Measurements from ENCODE around the gene EEF1AKMT4.
A peak's percentile ranks its signal among the peaks of the same experiment; 100 is the strongest.
"Not testable (repeated sequence)": the region's sequence is repeated elsewhere in the genome, so short reads cannot be mapped to it uniquely, and the experiment has no call there.

EEF1AKMT4 gene

DNA sequence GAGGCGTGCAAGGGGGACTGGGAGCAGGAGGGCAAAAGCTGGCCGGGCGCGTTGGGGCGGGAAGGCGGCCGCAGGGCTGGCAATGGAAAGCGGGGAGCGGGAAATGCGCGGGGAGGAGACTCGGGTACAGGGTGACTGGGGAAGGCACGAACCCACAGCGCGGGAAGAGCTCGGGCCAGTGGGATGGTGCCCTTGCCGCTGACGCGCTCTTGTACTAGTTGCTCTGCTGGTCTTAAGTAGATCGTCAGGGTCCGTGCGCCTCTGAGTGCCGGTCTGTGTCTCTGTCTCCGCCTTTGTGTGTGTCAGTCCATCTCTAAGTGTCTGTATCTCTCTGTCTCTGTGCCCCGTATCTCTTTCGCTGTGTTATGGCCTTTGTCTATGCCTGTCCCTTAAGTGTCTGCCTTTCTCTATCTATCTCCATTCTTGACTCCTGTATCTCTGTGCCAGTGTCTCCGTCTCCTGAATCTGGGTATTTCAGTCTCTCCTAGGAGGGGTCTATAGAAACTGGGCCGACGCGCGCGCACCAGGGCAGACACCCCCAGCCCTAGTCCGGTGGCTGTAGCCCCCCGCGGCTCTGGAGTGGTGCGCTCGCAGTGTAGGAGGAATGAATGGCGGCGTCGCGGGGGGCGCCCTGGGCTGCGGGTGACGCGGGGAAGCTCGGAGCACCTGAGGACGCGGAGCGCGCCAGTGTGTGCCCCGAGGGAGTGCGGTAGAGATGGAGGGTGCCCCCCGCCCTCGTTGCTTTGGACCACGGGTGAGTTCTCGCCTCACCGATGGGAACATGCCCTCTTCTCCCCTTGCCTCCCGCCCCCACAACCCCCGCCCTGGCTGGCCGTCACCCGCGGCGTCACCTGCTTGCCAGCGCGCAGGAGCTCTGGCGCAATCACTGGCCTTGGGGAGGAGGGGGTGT, 12.6 kb downstream of the EEF1AKMT4 start:
- Histone ChIP-seq H3K9me3 (ENCODE audit: insufficient read depth, low read depth, low read length) (no peaks in the 10 kb centered on the region), H3K4me1 (ENCODE audit: insufficient read depth, low read length) (no peaks in the 10 kb centered on the region), H3K27ac (ENCODE audit: low read depth, low read length) (no peak overlapping the region), H3K36me3 (ENCODE audit: insufficient read depth, low read length) (no peaks in the 10 kb centered on the region), H3K27me3 (ENCODE audit: insufficient read depth, low read length) (peaks cover 68% of the 10 kb centered on the region), H3K9ac (ENCODE audit: low read depth, low read length) (peak overlapping the region; percentile 19; the same call in 1 of the 2 replicates), H3K4me3 (ENCODE audit: low read length) (peak overlapping the region; percentile 70)
- 1% methylated on average over 66 of the region's 66 CpGs for WGBS

DNA sequence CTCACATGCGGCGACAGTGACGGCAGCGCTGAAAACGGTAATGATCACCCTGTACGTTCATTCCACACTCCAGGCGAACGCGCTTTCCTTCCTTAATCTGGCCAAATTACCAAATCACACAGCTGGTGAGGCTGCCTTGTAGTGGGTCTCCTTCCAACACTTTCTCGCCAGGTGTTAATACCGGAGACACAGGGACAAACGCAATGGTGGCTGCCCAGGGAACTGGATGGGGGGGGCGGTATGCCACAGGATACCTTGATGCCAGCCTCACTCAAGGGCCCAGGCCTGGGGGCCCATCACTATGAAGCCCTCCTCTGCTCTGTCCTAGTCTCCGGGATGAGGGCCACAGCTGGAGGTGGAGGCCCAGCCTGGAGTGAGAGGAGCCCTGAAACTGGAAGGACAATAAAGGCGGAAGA, 13.3 kb downstream of the EEF1AKMT4 start:
- Histone ChIP-seq H3K9ac (ENCODE audit: low read depth, low read length) (no peak overlapping the region), H3K27ac (ENCODE audit: low read depth, low read length) (no peak overlapping the region), H3K4me3 (ENCODE audit: low read length) (peak overlapping the region; percentile 70), H3K36me3 (ENCODE audit: insufficient read depth, low read length) (no peaks in the 10 kb centered on the region), H3K4me1 (ENCODE audit: insufficient read depth, low read length) (no peaks in the 10 kb centered on the region), H3K27me3 (ENCODE audit: insufficient read depth, low read length) (peaks cover 67% of the 10 kb centered on the region), H3K9me3 (ENCODE audit: insufficient read depth, low read depth, low read length) (no peaks in the 10 kb centered on the region)
- WGBS: 23% methylated on average over 15 of the region's 15 CpGs

DNA sequence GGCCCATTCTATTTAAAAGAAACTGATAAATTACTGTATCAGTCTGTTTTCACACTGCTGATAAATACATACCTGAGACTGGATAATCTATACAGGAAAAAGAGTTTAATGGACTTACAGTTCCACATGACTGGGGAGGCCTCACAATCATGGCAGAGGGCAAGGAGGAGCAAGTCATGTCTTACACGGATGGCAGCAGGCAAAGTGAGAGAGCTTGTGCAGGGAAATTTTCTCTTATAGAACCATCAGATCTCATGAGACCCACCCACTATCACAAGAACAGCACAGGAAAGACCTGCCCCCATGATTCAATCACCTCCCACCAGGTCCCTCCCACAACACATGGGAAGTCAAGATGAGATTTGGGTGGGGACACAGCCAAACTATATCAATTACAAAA, 17.8 kb downstream of the EEF1AKMT4 start:
- 73% methylated on average over 1 of the region's 1 CpG for WGBS
- not testable (repeated sequence) for H3K36me3 ChIP-seq (ENCODE audit: insufficient read depth, low read length); H3K9ac ChIP-seq (ENCODE audit: low read depth, low read length); H3K4me3 ChIP-seq (ENCODE audit: low read length); H3K9me3 ChIP-seq (ENCODE audit: insufficient read depth, low read depth, low read length); H3K27ac ChIP-seq (ENCODE audit: low read depth, low read length); H3K4me1 ChIP-seq (ENCODE audit: insufficient read depth, low read length)
- peaks cover 30% of the 10 kb centered on the region for H3K27me3 ChIP-seq (ENCODE audit: insufficient read depth, low read length)

DNA sequence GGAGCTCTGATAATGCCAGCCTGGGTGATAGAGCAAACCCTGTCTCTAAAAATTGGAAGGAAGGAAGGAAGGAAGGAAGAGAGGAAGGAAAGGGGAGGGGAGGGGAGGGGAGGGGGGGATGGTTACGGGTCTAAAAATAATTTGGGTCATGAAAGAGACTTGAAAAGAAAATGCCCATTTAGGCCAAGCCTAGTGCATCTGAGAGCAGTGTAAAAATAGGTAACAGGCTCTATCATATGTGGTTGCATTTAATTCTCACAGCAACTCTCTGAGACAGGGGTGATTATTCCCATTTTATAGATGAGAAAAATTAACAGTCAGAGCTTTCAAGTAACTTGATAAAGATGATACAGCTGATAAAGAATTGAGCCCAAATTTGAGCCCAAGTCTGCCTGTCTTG, 22.8 kb downstream of the EEF1AKMT4 start:
- no peak overlapping the region for H3K9ac ChIP-seq (ENCODE audit: low read depth, low read length)
- 74% methylated on average over 1 of the region's 1 CpG for WGBS
- H3K4me3 ChIP-seq (ENCODE audit: low read length): no peak overlapping the region
- H3K36me3 ChIP-seq (ENCODE audit: insufficient read depth, low read length): no peaks in the 10 kb centered on the region
- peaks cover 3% of the 10 kb centered on the region; the same call in 1 of the 2 replicates for H3K4me1 ChIP-seq (ENCODE audit: insufficient read depth, low read length)
- H3K27me3 ChIP-seq (ENCODE audit: insufficient read depth, low read length): peaks cover 29% of the 10 kb centered on the region
- no peak overlapping the region for H3K27ac ChIP-seq (ENCODE audit: low read depth, low read length)
- H3K9me3 ChIP-seq (ENCODE audit: insufficient read depth, low read depth, low read length): no peaks in the 10 kb centered on the region

DNA sequence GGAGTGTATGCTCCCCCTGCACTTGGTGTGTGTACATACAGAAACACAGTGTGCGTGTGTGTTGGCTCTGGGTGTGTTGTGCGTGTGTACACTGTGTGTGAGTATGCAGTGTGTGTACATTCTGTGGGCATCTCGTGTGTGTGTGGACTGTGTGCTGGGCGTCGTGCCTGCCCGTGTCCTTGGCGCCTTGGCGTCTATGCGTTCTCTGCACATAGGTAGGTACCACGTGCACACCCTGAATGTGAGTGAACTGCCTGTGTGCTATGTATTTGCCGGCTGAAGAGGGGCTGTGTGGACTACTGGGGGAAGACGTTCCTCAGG, 25.9 kb downstream of the EEF1AKMT4 start:
- no peak overlapping the region for H3K27ac ChIP-seq (ENCODE audit: low read depth, low read length)
- peak overlapping the region; percentile 45 for H3K4me3 ChIP-seq (ENCODE audit: low read length)
- WGBS: 81% methylated on average over 12 of the region's 12 CpGs

DNA sequence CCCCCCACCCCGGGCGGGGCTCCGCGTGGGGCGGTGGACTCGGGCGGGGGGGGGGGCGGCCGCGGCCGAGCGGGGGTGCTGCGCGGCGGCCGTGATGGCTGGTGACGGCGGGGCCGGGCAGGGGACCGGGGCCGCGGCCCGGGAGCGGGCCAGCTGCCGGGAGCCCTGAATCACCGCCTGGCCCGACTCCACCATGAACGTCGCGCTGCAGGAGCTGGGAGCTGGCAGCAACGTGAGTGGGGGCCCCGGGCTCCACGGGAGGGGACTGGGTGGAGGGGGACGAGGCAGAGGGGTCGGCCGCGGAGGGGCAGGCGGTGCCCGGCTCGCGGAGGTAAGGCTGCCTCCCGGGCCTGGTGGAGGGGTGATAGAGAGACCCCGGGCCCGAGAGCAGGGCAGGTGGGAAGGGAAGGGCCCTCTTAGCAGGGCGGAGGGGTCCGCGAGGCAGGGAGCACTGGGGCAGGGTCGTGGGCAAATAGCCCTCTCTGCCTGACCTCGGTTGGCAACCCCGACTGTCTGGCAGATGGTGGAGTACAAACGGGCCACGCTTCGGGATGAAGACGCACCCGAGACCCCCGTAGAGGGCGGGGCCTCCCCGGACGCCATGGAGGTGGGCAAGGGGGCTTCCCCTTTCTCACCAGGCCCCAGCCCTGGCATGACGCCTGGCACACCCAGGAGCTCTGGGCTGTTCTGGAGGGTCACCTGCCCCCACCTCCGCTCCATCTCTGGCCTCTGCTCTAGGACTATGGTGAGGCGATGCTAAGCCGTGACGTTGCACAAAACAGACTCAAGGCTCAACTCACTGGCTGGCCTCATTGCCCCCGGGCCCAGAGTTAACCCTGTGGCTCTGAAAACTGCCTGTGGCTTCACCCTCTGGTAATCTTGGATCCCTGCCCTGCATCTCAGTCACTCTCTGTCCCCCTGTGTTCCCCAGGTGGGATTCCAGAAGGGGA, 26.8 kb downstream of the EEF1AKMT4 start, which contains the start of gene ECE2:
TSS of gene ECE2 (plus strand) at position 62 of the 950 bp plus-strand sequence. CDS start at position 194, 132 bp downstream.
- no peak within 1 kb of the TSS for H3K9ac ChIP-seq (ENCODE audit: low read depth, low read length)

More for the DNA sequence above, 25.9 kb downstream of the EEF1AKMT4 start:
- no peaks in the 10 kb centered on the region for H3K9me3 ChIP-seq (ENCODE audit: insufficient read depth, low read depth, low read length)
- H3K36me3 ChIP-seq (ENCODE audit: insufficient read depth, low read length): no peaks in the 10 kb centered on the region
- H3K27me3 ChIP-seq (ENCODE audit: insufficient read depth, low read length): peaks cover 42% of the 10 kb centered on the region
- H3K9ac ChIP-seq (ENCODE audit: low read depth, low read length): no peak overlapping the region
- H3K4me1 ChIP-seq (ENCODE audit: insufficient read depth, low read length): peaks cover 3% of the 10 kb centered on the region; the same call in 1 of the 2 replicates

DNA sequence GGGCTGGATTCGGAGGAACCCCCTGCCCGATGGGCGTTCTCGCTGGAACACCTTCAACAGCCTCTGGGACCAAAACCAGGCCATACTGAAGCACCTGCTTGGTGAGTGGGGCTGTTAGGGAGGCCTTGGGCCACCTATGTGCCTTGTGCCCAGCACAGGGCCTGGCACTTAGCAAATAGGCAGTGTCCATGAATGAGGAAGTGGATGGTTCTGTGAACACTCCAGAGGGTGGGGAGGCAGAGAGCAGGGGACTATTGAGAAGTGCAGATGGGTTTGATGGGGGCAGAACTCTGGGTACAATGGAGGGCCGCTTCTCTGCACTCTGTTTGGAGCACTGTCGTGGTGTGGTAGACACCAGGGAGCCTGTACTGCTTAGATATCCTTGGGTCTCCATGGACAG, 27.9 kb downstream of the EEF1AKMT4 start:
- Histone ChIP-seq H3K4me1 (ENCODE audit: insufficient read depth, low read length) (peaks cover 3% of the 10 kb centered on the region; the same call in 1 of the 2 replicates), H3K9ac (ENCODE audit: low read depth, low read length) (no peak overlapping the region), H3K27me3 (ENCODE audit: insufficient read depth, low read length) (peaks cover 42% of the 10 kb centered on the region), H3K27ac (ENCODE audit: low read depth, low read length) (no peak overlapping the region), H3K4me3 (ENCODE audit: low read length) (no peak overlapping the region), H3K36me3 (ENCODE audit: insufficient read depth, low read length) (no peaks in the 10 kb centered on the region), H3K9me3 (ENCODE audit: insufficient read depth, low read depth, low read length) (no peaks in the 10 kb centered on the region)
- WGBS: 95% methylated on average over 6 of the region's 6 CpGs

More for the DNA sequence above, 26.8 kb downstream of the EEF1AKMT4 start, which contains the start of gene ECE2:
- H3K36me3 ChIP-seq (ENCODE audit: insufficient read depth, low read length): no peaks in the 10 kb centered on the region
- peaks cover 42% of the 10 kb centered on the region for H3K27me3 ChIP-seq (ENCODE audit: insufficient read depth, low read length)
- no peak within 1 kb of the TSS for H3K27ac ChIP-seq (ENCODE audit: low read depth, low read length)
- peak within 1 kb of the TSS; percentile 45 for H3K4me3 ChIP-seq (ENCODE audit: low read length)
- H3K4me1 ChIP-seq (ENCODE audit: insufficient read depth, low read length): peaks cover 3% of the 10 kb centered on the region; the same call in 1 of the 2 replicates
- WGBS: 42% methylated on average over 63 of the region's 65 CpGs
- no peaks in the 10 kb centered on the region for H3K9me3 ChIP-seq (ENCODE audit: insufficient read depth, low read depth, low read length)

DNA sequence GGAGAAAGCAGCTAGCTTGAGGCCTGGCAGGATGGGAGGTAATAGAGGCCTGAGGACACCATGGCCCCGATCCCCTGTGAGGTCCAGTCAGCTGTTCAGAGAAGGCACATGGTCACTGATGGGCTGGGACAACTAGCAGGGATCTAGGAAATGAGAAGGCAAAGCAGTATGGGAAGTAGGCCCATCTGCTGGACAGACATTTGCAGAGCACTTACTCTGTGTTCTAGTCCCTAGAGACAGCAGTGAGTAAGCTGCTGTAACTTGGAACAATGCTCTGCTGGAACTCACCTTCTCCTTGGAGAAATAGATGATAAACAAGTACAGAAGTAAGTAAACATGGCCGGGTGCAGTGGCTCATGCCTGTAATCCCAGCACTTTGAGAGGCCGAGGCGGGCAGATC, 33.5 kb downstream of the EEF1AKMT4 start:
- H3K4me3 ChIP-seq (ENCODE audit: low read length): no peak overlapping the region
- 96% methylated on average over 4 of the region's 4 CpGs for WGBS
- H3K9me3 ChIP-seq (ENCODE audit: insufficient read depth, low read depth, low read length): no peaks in the 10 kb centered on the region
- no peaks in the 10 kb centered on the region for H3K36me3 ChIP-seq (ENCODE audit: insufficient read depth, low read length)
- H3K27ac ChIP-seq (ENCODE audit: low read depth, low read length): no peak overlapping the region
- no peaks in the 10 kb centered on the region for H3K4me1 ChIP-seq (ENCODE audit: insufficient read depth, low read length)
- H3K9ac ChIP-seq (ENCODE audit: low read depth, low read length): no peak overlapping the region
- peaks cover 9% of the 10 kb centered on the region; the same call in 1 of the 2 replicates for H3K27me3 ChIP-seq (ENCODE audit: insufficient read depth, low read length)

DNA sequence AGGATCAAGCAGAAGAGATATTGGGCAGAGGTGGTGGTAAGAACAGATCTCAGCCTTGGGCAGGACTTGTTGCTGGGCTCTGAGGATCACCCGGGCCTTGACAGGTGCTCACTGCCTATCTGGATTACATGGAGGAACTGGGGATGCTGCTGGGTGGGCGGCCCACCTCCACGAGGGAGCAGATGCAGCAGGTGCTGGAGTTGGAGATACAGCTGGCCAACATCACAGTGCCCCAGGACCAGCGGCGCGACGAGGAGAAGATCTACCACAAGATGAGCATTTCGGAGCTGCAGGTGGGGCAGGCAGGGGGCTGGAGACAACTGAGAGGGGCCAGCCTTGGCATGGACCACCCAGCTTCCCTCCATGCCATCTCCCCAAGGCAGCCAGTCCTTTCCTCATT, 34.2 kb downstream of the EEF1AKMT4 start:
- Histone ChIP-seq H3K36me3 (ENCODE audit: insufficient read depth, low read length) (no peaks in the 10 kb centered on the region), H3K27me3 (ENCODE audit: insufficient read depth, low read length) (peaks cover 4% of the 10 kb centered on the region; the same call in 1 of the 2 replicates), H3K9ac (ENCODE audit: low read depth, low read length) (no peak overlapping the region), H3K9me3 (ENCODE audit: insufficient read depth, low read depth, low read length) (no peaks in the 10 kb centered on the region), H3K4me3 (ENCODE audit: low read length) (no peak overlapping the region), H3K27ac (ENCODE audit: low read depth, low read length) (no peak overlapping the region), H3K4me1 (ENCODE audit: insufficient read depth, low read length) (no peaks in the 10 kb centered on the region)
- 92% methylated on average over 8 of the region's 8 CpGs for WGBS

DNA sequence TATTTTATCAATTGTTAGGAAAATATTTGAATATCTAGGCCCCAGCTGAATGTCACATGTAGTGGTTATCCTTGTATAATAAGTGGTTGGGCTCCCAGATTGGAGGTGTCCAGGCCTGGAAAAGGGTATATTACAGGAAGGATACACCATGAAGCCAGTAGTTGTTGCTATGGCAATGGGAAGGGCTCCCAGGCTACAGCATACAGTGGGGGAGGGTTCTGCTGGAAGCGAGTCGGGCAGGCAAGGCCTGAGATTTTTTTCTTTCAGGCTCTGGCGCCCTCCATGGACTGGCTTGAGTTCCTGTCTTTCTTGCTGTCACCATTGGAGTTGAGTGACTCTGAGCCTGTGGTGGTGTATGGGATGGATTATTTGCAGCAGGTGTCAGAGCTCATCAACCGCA, 35.2 kb downstream of the EEF1AKMT4 start:
- 10% methylated on average over 4 of the region's 4 CpGs for WGBS
- Histone ChIP-seq H3K27ac (ENCODE audit: low read depth, low read length) (no peak overlapping the region), H3K36me3 (ENCODE audit: insufficient read depth, low read length) (no peaks in the 10 kb centered on the region)

More for the DNA sequence above, 35.2 kb downstream of the EEF1AKMT4 start:
- Histone ChIP-seq H3K9me3 (ENCODE audit: insufficient read depth, low read depth, low read length) (no peaks in the 10 kb centered on the region), H3K4me3 (ENCODE audit: low read length) (no peak overlapping the region), H3K9ac (ENCODE audit: low read depth, low read length) (no peak overlapping the region), H3K4me1 (ENCODE audit: insufficient read depth, low read length) (no peaks in the 10 kb centered on the region), H3K27me3 (ENCODE audit: insufficient read depth, low read length) (peaks cover 4% of the 10 kb centered on the region; the same call in 1 of the 2 replicates)
